Measurements from ENCODE around the gene RUNX2. TPM values are rescaled to one million over a fixed set of nuclear protein-coding genes. Genes with fewer than 3 reads are reported as not detected.

The RUNX2 gene
- total and polyA plus RNA-seq, 2 of the 8 experiments (the other 6 are each of a cell fraction or from before 2014, with no cell fraction given) = 0.26 to 1.2 TPM

- TF ChIP-seq, protein P1, sequence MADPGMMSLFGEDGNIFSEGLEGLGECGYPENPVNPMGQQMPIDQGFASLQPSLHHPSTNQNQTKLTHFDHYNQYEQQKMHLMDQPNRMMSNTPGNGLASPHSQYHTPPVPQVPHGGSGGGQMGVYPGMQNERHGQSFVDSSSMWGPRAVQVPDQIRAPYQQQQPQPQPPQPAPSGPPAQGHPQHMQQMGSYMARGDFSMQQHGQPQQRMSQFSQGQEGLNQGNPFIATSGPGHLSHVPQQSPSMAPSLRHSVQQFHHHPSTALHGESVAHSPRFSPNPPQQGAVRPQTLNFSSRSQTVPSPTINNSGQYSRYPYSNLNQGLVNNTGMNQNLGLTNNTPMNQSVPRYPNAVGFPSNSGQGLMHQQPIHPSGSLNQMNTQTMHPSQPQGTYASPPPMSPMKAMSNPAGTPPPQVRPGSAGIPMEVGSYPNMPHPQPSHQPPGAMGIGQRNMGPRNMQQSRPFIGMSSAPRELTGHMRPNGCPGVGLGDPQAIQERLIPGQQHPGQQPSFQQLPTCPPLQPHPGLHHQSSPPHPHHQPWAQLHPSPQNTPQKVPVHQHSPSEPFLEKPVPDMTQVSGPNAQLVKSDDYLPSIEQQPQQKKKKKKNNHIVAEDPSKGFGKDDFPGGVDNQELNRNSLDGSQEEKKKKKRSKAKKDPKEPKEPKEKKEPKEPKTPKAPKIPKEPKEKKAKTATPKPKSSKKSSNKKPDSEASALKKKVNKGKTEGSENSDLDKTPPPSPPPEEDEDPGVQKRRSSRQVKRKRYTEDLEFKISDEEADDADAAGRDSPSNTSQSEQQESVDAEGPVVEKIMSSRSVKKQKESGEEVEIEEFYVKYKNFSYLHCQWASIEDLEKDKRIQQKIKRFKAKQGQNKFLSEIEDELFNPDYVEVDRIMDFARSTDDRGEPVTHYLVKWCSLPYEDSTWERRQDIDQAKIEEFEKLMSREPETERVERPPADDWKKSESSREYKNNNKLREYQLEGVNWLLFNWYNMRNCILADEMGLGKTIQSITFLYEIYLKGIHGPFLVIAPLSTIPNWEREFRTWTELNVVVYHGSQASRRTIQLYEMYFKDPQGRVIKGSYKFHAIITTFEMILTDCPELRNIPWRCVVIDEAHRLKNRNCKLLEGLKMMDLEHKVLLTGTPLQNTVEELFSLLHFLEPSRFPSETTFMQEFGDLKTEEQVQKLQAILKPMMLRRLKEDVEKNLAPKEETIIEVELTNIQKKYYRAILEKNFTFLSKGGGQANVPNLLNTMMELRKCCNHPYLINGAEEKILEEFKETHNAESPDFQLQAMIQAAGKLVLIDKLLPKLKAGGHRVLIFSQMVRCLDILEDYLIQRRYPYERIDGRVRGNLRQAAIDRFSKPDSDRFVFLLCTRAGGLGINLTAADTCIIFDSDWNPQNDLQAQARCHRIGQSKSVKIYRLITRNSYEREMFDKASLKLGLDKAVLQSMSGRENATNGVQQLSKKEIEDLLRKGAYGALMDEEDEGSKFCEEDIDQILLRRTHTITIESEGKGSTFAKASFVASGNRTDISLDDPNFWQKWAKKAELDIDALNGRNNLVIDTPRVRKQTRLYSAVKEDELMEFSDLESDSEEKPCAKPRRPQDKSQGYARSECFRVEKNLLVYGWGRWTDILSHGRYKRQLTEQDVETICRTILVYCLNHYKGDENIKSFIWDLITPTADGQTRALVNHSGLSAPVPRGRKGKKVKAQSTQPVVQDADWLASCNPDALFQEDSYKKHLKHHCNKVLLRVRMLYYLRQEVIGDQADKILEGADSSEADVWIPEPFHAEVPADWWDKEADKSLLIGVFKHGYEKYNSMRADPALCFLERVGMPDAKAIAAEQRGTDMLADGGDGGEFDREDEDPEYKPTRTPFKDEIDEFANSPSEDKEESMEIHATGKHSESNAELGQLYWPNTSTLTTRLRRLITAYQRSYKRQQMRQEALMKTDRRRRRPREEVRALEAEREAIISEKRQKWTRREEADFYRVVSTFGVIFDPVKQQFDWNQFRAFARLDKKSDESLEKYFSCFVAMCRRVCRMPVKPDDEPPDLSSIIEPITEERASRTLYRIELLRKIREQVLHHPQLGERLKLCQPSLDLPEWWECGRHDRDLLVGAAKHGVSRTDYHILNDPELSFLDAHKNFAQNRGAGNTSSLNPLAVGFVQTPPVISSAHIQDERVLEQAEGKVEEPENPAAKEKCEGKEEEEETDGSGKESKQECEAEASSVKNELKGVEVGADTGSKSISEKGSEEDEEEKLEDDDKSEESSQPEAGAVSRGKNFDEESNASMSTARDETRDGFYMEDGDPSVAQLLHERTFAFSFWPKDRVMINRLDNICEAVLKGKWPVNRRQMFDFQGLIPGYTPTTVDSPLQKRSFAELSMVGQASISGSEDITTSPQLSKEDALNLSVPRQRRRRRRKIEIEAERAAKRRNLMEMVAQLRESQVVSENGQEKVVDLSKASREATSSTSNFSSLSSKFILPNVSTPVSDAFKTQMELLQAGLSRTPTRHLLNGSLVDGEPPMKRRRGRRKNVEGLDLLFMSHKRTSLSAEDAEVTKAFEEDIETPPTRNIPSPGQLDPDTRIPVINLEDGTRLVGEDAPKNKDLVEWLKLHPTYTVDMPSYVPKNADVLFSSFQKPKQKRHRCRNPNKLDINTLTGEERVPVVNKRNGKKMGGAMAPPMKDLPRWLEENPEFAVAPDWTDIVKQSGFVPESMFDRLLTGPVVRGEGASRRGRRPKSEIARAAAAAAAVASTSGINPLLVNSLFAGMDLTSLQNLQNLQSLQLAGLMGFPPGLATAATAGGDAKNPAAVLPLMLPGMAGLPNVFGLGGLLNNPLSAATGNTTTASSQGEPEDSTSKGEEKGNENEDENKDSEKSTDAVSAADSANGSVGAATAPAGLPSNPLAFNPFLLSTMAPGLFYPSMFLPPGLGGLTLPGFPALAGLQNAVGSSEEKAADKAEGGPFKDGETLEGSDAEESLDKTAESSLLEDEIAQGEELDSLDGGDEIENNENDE (IDR thresholded peaks at IDR 0.05; ENCODE audit: insufficient replicate concordance, low read length) = no peak
- TF ChIP-seq ASH2L (IDR thresholded peaks at IDR 0.05; ENCODE audit: low read length) (peak; percentile 86), KDM1A (IDR thresholded peaks at IDR 0.05; ENCODE audit: borderline replicate concordance, low read length) (no peak), NRF1 (IDR thresholded peaks at IDR 0.05; ENCODE audit: low read depth, low read length) (no peak), SP4 (IDR thresholded peaks at IDR 0.05; ENCODE audit: low read length) (0 out of 2 replicates have a peak, but pooled peaks have one; percentile 22), TBP (IDR thresholded peaks at IDR 0.05; ENCODE audit: low read depth, low read length) (no peak), POLR2AphosphoS5 (IDR thresholded peaks at IDR 0.05; ENCODE audit: low read depth, low read length) (no peak), GABPA (IDR thresholded peaks at IDR 0.05; ENCODE audit: borderline replicate concordance, insufficient read depth, low read length) (no peak), YY1 (IDR thresholded peaks at IDR 0.05; ENCODE audit: low read depth, low read length) (0 out of 2 replicates have a peak, but pooled peaks have one; percentile 2), FOSL1 (IDR thresholded peaks at IDR 0.05; ENCODE audit: insufficient read depth, low read depth, low read length) (no peak), BRCA1 (IDR thresholded peaks at IDR 0.05; ENCODE audit: low read depth, low read length) (no peak), BACH1 (IDR thresholded peaks at IDR 0.05; ENCODE audit: low read length) (no peak)
Observed at GRCh38 chr6:45423111-45423823, 95.1 kb downstream of the RUNX2 start (continued).

All from H1 (cell line).